HG03457 (cell line): ENCODE results near the gene CRYGS.
"Not testable (repeated sequence)": the region's sequence is repeated elsewhere in the genome, so short reads cannot be mapped to it uniquely, and the experiment has no call there.

Experiments used
- ATAC-seq: cut with Tn5 transposase; IDR thresholded peaks from one replicate; pipeline ENCODE4 v1.9.1; 2021; ENCODE audit warnings: moderate number of reproducible peaks; ENCODE audit not compliant: unreplicated experiment

The CRYGS gene

GRCh38 chr3:186520431-186520830 lies 23.7 kb downstream of the CRYGS start:
- ATAC-seq, result no peak

DNA sequence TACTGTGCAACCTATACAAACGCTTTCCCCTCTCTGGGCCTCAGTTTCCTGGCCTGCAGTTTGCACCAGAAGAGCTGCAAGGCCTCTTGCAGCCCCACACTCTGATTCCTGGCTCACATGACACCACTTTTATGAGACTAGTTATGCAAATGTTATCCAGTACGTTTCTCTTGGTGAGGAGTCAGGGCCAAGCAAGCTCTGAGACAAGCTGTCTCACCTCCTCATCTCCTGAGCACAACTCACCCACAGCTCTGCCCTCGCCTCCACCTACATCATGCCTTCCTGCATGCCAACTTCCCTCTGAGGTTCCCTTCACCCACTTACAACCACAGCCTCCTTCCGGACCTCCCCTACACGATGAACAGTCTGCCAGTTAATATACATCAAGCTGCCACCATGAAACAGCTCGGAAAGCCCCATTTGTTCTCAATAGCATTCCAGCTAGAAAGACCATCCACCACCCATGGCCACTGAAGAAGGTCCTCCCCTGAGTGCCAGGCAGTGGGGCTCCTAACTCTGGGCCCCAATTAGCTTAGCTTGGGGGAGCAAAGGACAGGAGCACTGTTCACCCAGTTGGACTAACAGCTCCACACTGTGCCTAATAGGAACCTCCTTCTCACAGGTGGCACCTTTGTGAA lies 25.0 kb downstream of the CRYGS start:
- ATAC-seq, result no peak

DNA sequence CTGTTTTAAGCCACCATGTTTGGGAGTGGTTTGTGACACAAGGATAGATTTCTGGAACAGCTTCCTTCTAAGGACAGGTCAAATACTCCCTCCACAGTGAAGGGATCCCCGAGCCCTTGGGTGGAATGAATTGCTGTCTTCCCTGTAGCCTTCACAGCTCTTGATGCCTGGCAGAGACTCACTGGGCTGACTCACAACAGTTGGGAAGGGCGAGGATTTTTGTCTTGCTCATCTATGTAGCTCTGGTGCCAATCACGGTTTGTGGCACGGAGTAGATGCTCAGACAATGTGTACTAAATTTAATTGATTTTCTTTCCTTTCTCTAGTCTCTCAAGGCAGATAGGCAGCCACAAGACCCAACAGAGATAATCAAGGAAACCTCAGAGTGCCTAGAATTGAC lies 27.0 kb downstream of the CRYGS start:
- ATAC-seq, result no peak

DNA sequence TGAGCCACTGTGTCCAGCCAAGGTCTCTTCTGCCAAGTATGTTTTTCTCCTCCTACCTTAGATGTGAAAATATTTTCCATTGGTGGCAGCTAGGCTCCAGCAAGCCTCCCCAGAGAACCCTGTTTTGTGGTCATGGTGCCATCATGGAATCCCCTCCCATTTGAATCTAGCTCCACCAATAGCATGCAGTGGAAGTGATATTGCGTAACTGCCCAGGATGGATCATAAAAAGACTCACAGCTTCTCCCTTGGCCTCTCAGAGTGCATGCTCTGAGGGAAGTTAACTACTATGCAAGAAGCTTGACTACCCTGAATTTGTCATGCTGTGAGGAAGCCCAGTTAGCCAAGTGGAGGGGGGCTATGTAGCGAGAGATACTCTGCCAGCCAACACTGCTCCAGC lies 27.5 kb downstream of the CRYGS start:
- no peak for ATAC-seq

GRCh38 chr3:186515125-186515524 lies 29.1 kb downstream of the CRYGS start:
- ATAC-seq, result no peak

DNA sequence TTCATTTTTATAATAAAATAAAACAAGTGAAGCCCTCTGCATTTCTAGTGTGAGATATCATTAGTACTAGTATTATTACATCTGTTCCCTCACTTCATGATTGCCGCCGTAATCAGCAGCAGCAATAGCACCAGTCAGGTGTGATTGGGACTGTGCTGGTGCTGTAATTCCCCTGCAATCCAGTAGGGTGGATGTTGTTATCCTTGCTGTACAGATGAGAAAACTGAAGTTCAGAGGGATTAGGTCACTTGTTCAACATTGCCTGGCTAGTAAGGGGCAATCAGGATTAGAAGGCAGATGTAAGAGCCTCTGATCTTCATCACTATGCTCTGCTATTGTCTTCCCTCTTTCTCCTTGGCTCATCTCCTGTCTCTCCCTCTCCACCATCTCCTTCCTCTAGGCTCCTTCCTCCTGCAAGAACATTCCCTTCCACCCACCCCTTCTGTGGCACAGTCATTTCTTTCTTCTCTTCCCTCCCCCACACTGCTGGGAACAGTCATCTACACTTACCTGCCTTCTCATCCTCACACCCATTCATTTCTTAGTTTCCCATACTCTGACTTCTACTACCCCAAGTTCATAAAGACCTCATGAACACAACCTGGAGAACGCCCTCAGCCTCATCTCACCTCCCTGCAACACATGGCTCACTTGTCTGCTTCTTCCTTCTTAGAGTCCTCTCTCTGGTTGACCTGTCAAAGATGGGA lies 29.7 kb downstream of the CRYGS start:
- no peak for ATAC-seq

- no peak for ATAC-seq
Observed at GRCh38 chr3:186513386-186513785, 30.8 kb downstream of the CRYGS start.

GRCh38 chr3:186512570-186513302 lies 31.4 kb downstream of the CRYGS start:
- no peak for ATAC-seq

DNA sequence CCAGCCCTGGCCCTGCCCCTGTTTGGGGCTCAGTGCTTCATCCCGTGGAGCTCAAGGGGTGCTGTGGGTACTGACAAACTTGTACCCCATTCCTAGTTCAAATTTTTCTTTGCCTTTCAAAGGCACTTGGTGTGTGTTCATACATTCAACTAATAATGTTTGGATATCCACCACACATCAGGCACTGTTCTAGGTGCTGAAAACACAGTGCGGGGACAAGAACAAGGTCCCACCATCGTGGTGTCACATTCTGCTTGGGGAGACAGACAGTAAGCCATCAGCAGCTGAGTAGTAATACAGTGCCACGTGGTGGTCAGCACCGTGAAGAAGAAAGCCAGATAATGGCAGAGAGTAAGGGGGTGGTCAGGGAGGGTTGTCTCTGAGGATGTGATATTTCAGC lies 32.5 kb downstream of the CRYGS start:
- ATAC-seq, result no peak

- ATAC-seq, result peak; percentile 64
Observed at GRCh38 chr3:186511245-186511644, 32.9 kb downstream of the CRYGS start.

- no peak for ATAC-seq
Observed at GRCh38 chr3:186510374-186511079, 33.7 kb downstream of the CRYGS start.

- no peak for ATAC-seq
Observed at GRCh38 chr3:186509423-186509822, 34.8 kb downstream of the CRYGS start.

DNA sequence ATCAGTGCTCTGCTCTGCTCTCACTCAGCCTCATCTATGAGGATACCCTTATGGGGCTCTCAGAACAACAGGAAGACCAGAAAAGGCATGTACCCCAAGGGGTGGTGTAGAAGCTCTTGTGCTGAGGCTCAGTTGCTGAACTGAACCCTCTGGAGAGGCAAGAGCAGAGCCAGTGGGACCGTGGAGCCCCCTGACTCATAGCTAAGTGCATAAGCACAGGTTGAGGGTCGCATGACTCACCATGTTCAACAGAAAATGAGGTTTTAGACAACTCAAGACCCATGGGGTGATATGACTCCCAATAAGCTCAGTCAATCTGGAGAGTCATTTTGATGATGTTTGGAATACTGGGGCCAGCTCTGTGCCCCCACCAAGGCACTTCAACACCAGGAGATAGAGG lies 37.3 kb downstream of the CRYGS start:
- ATAC-seq, result no peak

DNA sequence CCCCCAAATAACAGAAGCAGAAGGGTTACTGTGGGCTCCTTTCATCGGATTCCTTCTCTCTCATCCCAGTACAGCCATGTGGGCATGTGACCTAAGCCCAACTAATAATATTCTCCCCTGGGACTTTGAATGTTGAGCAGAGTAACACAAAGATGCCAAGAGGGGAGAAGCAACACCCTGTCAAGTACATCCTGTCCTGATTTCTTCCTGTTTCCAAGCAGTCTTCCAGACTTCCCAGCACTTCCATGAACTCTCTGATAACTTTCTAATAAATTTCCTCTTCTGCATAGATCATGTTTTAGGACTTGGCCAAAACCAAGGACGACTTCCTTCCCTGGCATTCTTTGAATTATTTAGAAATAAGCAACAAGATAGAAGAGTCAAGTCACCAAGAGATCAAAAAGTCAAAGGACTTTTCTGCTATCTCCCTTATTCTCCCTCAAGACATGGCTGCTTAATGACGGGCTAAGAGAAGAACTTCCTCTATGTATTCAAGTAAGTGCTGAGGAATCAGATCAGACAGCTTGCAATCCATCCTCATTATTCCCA lies 37.9 kb downstream of the CRYGS start:
- ATAC-seq, result no peak

DNA sequence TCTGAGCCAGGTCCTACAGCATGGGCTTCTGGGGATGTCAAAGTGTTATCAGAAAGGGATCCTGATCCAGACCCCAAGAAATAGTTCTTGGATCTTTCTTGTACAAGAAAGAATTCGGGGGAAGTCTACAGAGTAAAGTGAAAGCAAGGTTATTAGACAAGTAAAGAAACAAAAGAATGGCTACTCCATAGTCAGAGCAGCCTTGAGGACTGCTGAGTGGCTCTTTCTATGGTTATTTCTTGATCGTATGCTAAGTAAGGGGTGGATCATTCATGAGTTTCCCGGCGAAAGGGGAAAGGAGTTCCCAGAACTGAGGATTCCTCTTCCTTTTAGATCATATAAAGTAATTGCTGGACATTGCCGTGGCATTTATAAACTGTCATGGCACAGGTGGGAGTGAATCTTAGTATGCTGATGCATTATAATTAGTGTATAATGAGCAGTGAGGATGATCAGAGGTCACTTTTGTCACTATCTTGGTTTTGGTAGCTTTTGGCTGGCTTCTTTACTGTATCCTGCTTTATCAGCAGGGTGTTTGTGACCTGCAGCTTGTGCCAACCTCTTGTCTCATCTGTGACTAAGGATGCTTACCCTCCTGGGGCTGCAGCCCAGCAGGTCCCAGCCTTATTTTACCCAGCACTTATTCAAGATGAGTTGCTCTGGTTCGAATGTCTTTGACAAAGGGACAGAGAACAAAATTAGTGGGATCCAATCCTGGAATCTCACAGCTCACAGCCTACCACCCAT lies 41.0 kb downstream of the CRYGS start:
- ATAC-seq, result no peak

- no peak for ATAC-seq
Observed at GRCh38 chr3:186502138-186502948, 41.8 kb downstream of the CRYGS start.

DNA sequence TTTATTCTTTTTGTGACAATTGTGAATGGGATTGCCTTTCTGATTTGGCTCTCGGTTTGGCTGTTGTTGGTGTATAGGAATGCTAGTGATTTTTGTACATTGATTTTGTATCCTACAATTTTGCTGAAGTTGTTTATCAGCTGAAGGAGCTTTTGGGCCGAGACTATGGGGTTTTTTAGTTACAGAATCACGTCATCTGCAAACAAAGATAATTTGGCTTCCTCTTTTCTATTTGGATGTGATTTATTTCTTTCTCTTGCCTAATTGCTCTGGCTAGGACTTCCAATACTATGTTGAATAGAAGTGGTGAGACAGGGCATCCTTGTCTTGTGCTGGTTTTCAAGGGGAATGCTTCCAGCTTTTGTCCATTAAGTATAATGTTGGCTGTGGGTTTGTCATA lies 44.2 kb downstream of the CRYGS start:
- not testable (repeated sequence) for ATAC-seq

- not testable (repeated sequence) for ATAC-seq
Observed at GRCh38 chr3:186498022-186498421, 46.2 kb downstream of the CRYGS start.

GRCh38 chr3:186497608-186498007 lies 46.6 kb downstream of the CRYGS start:
- no peak for ATAC-seq

GRCh38 chr3:186496635-186497034 lies 47.5 kb downstream of the CRYGS start:
- ATAC-seq, result no peak
